Mesothelial cell of epicardium (in vitro differentiated cells): ENCODE results near the gene TBATA. TPM values are rescaled to one million over a fixed set of nuclear protein-coding genes. Genes with fewer than 3 reads are reported as not detected.

Experiments
- DNase-seq, 2 experiments: peaks; one replicate each; pipeline ENCODE4 v3.0.0; 2021; ENCODE audit warnings: low spot score in 2 of 2; ENCODE audit not compliant: unreplicated experiment in 2 of 2
- H3K27ac Mint-ChIP-seq: 2 replicates; pipeline ENCODE4 v1.8.0; 2021; ENCODE audit warnings: mixed read lengths
- H3K27me3 Mint-ChIP-seq: 2 replicates; pipeline ENCODE4 v1.8.0; 2021; ENCODE audit warnings: low read depth, mixed read lengths
- H3K36me3 Mint-ChIP-seq: 2 replicates; pipeline ENCODE4 v1.8.0; 2021; ENCODE audit warnings: mixed read lengths
- H3K4me1 Mint-ChIP-seq: 2 replicates; pipeline ENCODE4 v1.8.0; 2021; ENCODE audit warnings: mixed read lengths
- H3K4me3 Mint-ChIP-seq: 2 replicates; pipeline ENCODE4 v1.8.0; 2021; ENCODE audit warnings: mild to moderate bottlenecking, moderate library complexity, mixed read lengths
- H3K9me3 Mint-ChIP-seq: 2 replicates; pipeline ENCODE4 v1.8.0; 2021; ENCODE audit warnings: mixed read lengths
- total RNA-seq: library from RNA; stranded (reverse); gene quantifications from 3 replicates; pipeline ENCODE4 v1.2.1, GENCODE V29; 2021
- TF ChIP-seq, protein P1 (sequence below): fragments of 200-600 bp; sonication (generic); IDR thresholded peaks from one replicate; pipeline ENCODE4 v1.5.0; 2021; ENCODE audit warnings: antibody characterized with exemption; ENCODE audit not compliant: unreplicated experiment

The TBATA gene
- total RNA-seq, 1 donor from 2014 or later = not detected

DNA sequence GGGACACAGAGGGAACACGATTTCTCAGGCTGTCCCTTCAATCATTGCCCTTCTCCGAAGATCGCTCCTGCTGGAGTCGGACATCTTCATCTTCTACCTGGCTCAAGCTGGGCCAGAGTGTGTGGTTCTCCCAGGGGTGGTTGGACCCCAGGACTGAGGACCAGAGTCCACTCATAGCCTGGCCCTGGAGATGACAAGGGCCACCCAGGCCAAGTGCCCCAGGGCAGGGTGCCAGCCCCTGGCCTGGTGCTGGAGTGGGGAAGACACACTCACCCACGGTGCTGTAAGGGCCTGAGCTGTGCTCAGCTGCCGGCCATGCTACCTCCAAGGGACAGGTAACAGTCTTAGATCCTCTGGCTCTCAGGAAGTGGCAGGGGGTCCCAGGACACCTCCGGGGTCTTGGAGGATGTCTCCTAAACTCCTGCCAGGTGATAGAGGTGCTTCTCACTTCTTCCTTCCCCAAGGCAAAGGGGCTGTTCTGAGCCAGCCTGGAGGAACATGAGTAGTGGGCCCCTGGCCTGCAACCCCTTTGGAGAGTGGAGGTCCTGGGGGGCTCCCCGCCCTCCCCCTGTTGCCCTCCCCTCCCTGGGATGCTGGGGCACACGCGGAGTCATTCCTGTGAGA lies 23.3 kb downstream of the TBATA start:
- Mint-ChIP-seq H3K4me1 (no peaks in the 10 kb centered on the region), H3K4me3 (no peak overlapping the region), H3K36me3 (no peaks in the 10 kb centered on the region), H3K27me3 (no peaks in the 10 kb centered on the region), H3K9me3 (peaks cover 13% of the 10 kb centered on the region), H3K27ac (peak overlapping the region; percentile 6)
- DNase-seq = no peak
- TF ChIP-seq, protein P1, sequence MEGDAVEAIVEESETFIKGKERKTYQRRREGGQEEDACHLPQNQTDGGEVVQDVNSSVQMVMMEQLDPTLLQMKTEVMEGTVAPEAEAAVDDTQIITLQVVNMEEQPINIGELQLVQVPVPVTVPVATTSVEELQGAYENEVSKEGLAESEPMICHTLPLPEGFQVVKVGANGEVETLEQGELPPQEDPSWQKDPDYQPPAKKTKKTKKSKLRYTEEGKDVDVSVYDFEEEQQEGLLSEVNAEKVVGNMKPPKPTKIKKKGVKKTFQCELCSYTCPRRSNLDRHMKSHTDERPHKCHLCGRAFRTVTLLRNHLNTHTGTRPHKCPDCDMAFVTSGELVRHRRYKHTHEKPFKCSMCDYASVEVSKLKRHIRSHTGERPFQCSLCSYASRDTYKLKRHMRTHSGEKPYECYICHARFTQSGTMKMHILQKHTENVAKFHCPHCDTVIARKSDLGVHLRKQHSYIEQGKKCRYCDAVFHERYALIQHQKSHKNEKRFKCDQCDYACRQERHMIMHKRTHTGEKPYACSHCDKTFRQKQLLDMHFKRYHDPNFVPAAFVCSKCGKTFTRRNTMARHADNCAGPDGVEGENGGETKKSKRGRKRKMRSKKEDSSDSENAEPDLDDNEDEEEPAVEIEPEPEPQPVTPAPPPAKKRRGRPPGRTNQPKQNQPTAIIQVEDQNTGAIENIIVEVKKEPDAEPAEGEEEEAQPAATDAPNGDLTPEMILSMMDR = no peak

GRCh38 chr10:70761031-70761601 lies 24.1 kb downstream of the TBATA start:
- no peak overlapping the region for H3K4me3 Mint-ChIP-seq
- no peaks in the 10 kb centered on the region for H3K36me3 Mint-ChIP-seq
- H3K9me3 Mint-ChIP-seq = peaks cover 8% of the 10 kb centered on the region
- TF ChIP-seq, protein P1 = no peak
- DNase-seq = no peak
- no peaks in the 10 kb centered on the region for H3K4me1 Mint-ChIP-seq
- peak overlapping the region; percentile 12 for H3K27ac Mint-ChIP-seq
- H3K27me3 Mint-ChIP-seq = no peaks in the 10 kb centered on the region

DNA sequence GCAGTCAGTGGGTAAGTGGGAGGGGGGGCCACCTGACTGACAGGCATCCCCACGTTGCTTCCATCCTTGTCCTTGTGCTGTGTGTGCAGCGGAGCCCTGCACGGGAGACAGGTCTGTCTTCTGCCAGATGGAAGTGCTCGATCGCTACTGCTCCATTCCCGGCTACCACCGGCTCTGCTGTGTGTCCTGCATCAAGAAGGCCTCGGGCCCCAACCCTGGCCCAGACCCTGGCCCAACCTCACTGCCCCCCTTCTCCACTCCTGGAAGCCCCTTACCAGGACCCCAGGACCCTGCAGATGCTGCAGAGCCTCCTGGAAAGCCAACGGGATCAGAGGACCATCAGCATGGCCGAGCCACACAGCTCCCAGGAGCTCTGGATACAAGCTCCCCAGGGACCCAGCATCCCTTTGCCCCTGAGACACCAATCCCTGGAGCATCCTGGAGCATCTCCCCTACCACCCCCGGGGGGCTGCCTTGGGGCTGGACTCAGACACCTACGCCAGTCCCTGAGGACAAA lies 24.8 kb downstream of the TBATA start:
- Mint-ChIP-seq H3K4me3 (no peak overlapping the region), H3K9me3 (peaks cover 4% of the 10 kb centered on the region), H3K27ac (no peak overlapping the region), H3K27me3 (no peaks in the 10 kb centered on the region), H3K4me1 (no peaks in the 10 kb centered on the region), H3K36me3 (no peaks in the 10 kb centered on the region)
- no peak for DNase-seq
- TF ChIP-seq, protein P1 = no peak

DNA sequence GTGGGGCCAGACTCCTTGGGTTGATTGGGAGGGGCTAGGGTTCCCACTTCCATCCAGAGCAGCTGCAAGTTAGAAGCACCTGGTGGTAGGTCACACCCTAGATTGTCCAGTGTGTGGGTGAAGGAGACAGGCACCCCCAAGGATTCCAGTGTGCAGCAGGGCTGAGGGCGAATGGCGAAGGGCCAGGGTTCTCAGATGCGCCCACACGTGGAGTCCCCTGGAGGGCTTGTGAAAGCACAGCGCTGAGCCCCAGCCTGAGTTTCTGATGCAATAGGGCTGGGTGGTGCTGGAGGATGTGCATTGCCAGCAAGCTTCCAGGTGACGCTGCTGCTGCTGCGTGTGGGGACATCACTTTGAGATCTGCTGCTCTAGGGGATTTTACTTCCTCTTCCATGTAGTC lies 25.4 kb downstream of the TBATA start:
- no peaks in the 10 kb centered on the region for H3K36me3 Mint-ChIP-seq
- H3K27me3 Mint-ChIP-seq = no peaks in the 10 kb centered on the region
- peaks cover 5% of the 10 kb centered on the region for H3K4me1 Mint-ChIP-seq
- H3K9me3 Mint-ChIP-seq = no peaks in the 10 kb centered on the region
- no peak for DNase-seq
- TF ChIP-seq, protein P1 = no peak
- H3K4me3 Mint-ChIP-seq = no peak overlapping the region
- no peak overlapping the region for H3K27ac Mint-ChIP-seq

DNA sequence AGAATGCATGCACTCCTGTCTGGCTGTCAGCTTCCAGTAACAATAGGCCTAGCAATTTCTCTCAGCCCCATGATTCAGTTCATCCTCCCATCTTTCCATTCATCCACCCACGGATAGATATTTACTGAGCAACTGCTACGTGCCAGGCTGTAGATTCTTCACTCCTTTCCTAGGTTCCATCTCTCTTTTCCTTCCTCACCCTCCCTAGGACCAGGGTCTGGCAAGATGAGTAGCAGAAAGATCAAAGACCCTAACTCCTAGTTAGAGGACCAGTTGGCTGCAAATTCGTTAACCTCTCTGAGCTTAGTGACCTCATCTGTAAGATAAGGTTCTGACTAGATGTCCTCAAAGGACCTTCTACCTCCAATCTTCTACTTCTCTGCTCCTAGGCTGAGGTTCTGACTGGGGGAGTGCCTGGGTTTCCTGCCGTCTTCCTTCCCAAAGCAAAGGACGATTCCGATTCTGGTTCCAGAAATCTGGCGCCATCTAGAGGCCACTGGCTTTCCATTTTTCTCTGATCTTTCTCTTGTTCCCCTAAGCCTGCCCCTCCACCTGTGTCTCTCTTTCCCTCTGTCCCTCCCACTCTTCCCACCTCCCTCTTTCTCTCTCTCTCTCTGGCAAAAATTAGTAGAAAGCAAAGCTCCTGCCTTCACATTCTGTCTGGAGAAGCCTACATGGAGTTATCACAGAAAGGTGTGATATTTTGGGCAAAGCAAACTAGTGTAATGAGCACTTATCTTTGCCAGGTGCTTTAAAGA lies 26.2 kb downstream of the TBATA start:
- H3K4me3 Mint-ChIP-seq = no peak overlapping the region
- H3K36me3 Mint-ChIP-seq = no peaks in the 10 kb centered on the region
- no peak overlapping the region for H3K27ac Mint-ChIP-seq
- no peaks in the 10 kb centered on the region for H3K27me3 Mint-ChIP-seq
- TF ChIP-seq, protein P1 = peak; percentile 80
- no peaks in the 10 kb centered on the region for H3K9me3 Mint-ChIP-seq
- peak; percentile 54 to 84 for DNase-seq
- H3K4me1 Mint-ChIP-seq = peaks cover 14% of the 10 kb centered on the region
